Liver (tissue), 9 donors: Measurements from ENCODE around the gene GP1BB. TPM values are rescaled to one million over a fixed set of nuclear protein-coding genes. Genes with fewer than 3 reads are reported as not detected.

Source experiments
- DNase-seq: peaks from one replicate; pipeline ENCODE4 v3.0.0-alpha.2; 2017; ENCODE audit warnings: low spot score
- H3K27ac ChIP-seq, 2 donors: one replicate each; pipeline ENCODE4 v1.7.0; 2013; ENCODE audit warnings: inconsistent platforms in 2 of 2, low read length in 2 of 2, control low read depth in 1 of 2, low read depth in 1 of 2, mild to moderate bottlenecking in 1 of 2
- H3K27me3 ChIP-seq, 4 donors: one replicate each; pipeline versions ENCODE4 v1.6.1 to v1.7.0; 2013; ENCODE audit warnings: low read length in 3 of 4, inconsistent platforms in 1 of 4, mild to moderate bottlenecking in 1 of 4, moderate library complexity in 1 of 4; ENCODE audit not compliant: control insufficient read depth in 4 of 4, insufficient read depth in 4 of 4
- H3K36me3 ChIP-seq, 4 donors: one replicate each; pipeline versions ENCODE4 v1.6.1 to v1.7.0; 2013; ENCODE audit warnings: low read length in 3 of 4, mild to moderate bottlenecking in 3 of 4, low read depth in 1 of 4, moderate library complexity in 1 of 4; ENCODE audit not compliant: control insufficient read depth in 4 of 4, insufficient read depth in 3 of 4
- H3K4me1 ChIP-seq, 4 donors: one replicate each; pipeline versions ENCODE4 v1.6.1 to v1.7.0; 2013; ENCODE audit warnings: low read length in 3 of 4, mild to moderate bottlenecking in 3 of 4, moderate library complexity in 1 of 4; ENCODE audit not compliant: control insufficient read depth in 4 of 4, insufficient read depth in 4 of 4
- H3K4me3 ChIP-seq, 3 donors: one replicate each; pipeline versions ENCODE4 v1.6.1 to v1.7.0; 2013; ENCODE audit warnings: low read length in 3 of 3, control low read depth in 1 of 3, low read depth in 1 of 3, mild to moderate bottlenecking in 1 of 3
- H3K9ac ChIP-seq, 2 donors: one replicate each; pipeline ENCODE4 v1.7.0; 2013; ENCODE audit warnings: low read length in 2 of 2, mild to moderate bottlenecking in 2 of 2, moderate library complexity in 2 of 2, control low read depth in 1 of 2, low read depth in 1 of 2
- H3K9me3 ChIP-seq, 4 donors: one replicate each; pipeline versions ENCODE4 v1.6.1 to v1.7.0; 2013; ENCODE audit warnings: low read length in 3 of 4; ENCODE audit not compliant: control insufficient read depth in 4 of 4
- EGR1 ChIP-seq, 2 donors: IDR thresholded peaks; 2 replicates each; pipeline ENCODE4 v1.6.1; 2016 to 2018; ENCODE audit warnings: antibody characterized with exemption in 2 of 2, low read depth in 2 of 2
- FOXA1 ChIP-seq: IDR thresholded peaks from 2 replicates; pipeline ENCODE4 v1.6.1; 2016; ENCODE audit warnings: antibody characterized with exemption
- FOXA2 ChIP-seq: IDR thresholded peaks from 2 replicates; pipeline ENCODE4 v1.6.1; 2016; ENCODE audit warnings: antibody characterized with exemption
- HNF4A ChIP-seq, 2 donors: conservative IDR thresholded peaks; 2 replicates each; pipeline ENCODE4 v1.6.1; 2016; ENCODE audit warnings: antibody characterized with exemption in 2 of 2, mild to moderate bottlenecking in 2 of 2
- JUND ChIP-seq, 2 donors: IDR thresholded peaks; 2 replicates each; pipeline ENCODE4 v1.6.1; 2016; ENCODE audit warnings: antibody characterized with exemption in 2 of 2
- NR2F2 ChIP-seq: IDR thresholded peaks from 2 replicates; pipeline ENCODE4 v1.6.1; 2016; ENCODE audit warnings: antibody characterized with exemption
- RAD21 ChIP-seq, 2 donors: IDR thresholded peaks; 2 replicates each; pipeline ENCODE4 v1.6.1; 2016; ENCODE audit warnings: antibody characterized with exemption in 2 of 2, mild to moderate bottlenecking in 2 of 2
- RXRA ChIP-seq, 2 donors: IDR thresholded peaks; 2 replicates each; pipeline ENCODE4 v1.6.1; 2017 to 2018; ENCODE audit warnings: antibody characterized with exemption in 2 of 2, mild to moderate bottlenecking in 1 of 2
- SP1 ChIP-seq: IDR thresholded peaks from 2 replicates; pipeline ENCODE4 v1.6.1; 2018; ENCODE audit warnings: antibody characterized with exemption, mild to moderate bottlenecking
- TAF1 ChIP-seq: conservative IDR thresholded peaks from 2 replicates; pipeline ENCODE4 v1.6.1; 2016; ENCODE audit warnings: antibody characterized with exemption, mild to moderate bottlenecking
- YY1 ChIP-seq: IDR thresholded peaks from 2 replicates; pipeline ENCODE4 v1.6.1; 2016; ENCODE audit warnings: antibody characterized with exemption, mild to moderate bottlenecking
- WGBS: extraction: QIAGEN DNeasy Blood & Tissue Kit; methylation state at CpG from one replicate; pipeline ENCODE4 v1.1.7; 2013; 5-methylcytosine and 5-hydroxymethylcytosine counted together
- polyA plus RNA-seq, 2 donors: library from polyadenylated mRNA; stranded (reverse) in 1 of 2; unstranded in 1 of 2; fragments of 200-250 nt in 1 of 2; fragments of >200 nt in 1 of 2; fragmentation: Nextera tagmentation in 1 of 2; extraction: Ambion mirVana in 1 of 2; gene quantifications; one replicate each; pipeline versions ENCODE4 v1.2.1 to v1.2.3, GENCODE V29; 2013 to 2015
- total RNA-seq, 2 donors: library from RNA; depleted of rRNA; stranded (reverse); fragments of >200 nt; gene quantifications; one replicate each; pipeline ENCODE4 v1.2.3, GENCODE V29; 2014
- TF ChIP-seq, protein P1 (sequence below): fragments of 150-350 bp; IDR thresholded peaks from 2 replicates; pipeline ENCODE4 v1.5.1; 2017; ENCODE audit warnings: improper control_type of control experiment, low read depth, low read length; ENCODE audit not compliant: missing input control
- TF ChIP-seq, protein P2 (sequence below): IDR thresholded peaks from 2 replicates; pipeline ENCODE4 v1.6.1; 2016; ENCODE audit warnings: antibody characterized with exemption
- TF ChIP-seq, protein P3 (sequence below): IDR thresholded peaks from 2 replicates; pipeline ENCODE4 v1.6.1; 2016; ENCODE audit warnings: antibody characterized with exemption
- TF ChIP-seq, protein P4 (sequence below): IDR thresholded peaks from 2 replicates; pipeline ENCODE4 v1.6.1; 2016; ENCODE audit warnings: antibody characterized with exemption, mild to moderate bottlenecking
- TF ChIP-seq, protein P5 (sequence below): IDR thresholded peaks from 2 replicates; pipeline ENCODE4 v1.6.1; 2016; ENCODE audit warnings: antibody characterized with exemption
- donor health status: healthy.
- donor health status: healthy.
- donor health status: healthy.
- donor health status: healthy.
- donor health status: healthy.

GP1BB gene
- total and polyA plus RNA-seq, 4 donors: 0.38 to 5.7 (median 0.51) TPM; not detected in 1

DNA sequence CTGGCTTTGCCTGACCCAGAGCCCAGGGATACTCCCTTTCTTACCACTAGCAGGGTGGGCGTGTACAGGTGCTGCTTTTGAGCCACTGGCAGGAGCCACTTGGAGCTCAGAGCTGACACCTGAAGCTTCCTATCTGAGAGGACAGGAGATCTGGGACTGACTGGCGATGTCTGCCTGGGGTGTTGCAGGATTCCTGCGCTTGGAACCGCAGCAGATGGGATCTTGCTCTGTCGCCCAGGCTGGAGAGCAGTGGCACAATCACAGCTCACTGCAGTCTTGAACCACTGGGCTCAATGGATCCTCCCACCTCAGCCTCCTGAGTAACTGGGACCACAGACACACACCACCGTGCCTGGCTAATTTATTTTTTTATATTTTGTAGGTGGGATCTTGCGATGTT is 17.7 kb downstream of the GP1BB start:
- H3K27ac ChIP-seq: no peak overlapping the region
- no peak overlapping the region for H3K9ac ChIP-seq
- H3K4me3 ChIP-seq: no peak overlapping the region
- no peaks in the 10 kb centered on the region for H3K36me3 ChIP-seq
- no peaks in the 10 kb centered on the region for H3K9me3 ChIP-seq
- no peaks in the 10 kb centered on the region for H3K4me1 ChIP-seq
- TF ChIP-seq, protein P1, sequence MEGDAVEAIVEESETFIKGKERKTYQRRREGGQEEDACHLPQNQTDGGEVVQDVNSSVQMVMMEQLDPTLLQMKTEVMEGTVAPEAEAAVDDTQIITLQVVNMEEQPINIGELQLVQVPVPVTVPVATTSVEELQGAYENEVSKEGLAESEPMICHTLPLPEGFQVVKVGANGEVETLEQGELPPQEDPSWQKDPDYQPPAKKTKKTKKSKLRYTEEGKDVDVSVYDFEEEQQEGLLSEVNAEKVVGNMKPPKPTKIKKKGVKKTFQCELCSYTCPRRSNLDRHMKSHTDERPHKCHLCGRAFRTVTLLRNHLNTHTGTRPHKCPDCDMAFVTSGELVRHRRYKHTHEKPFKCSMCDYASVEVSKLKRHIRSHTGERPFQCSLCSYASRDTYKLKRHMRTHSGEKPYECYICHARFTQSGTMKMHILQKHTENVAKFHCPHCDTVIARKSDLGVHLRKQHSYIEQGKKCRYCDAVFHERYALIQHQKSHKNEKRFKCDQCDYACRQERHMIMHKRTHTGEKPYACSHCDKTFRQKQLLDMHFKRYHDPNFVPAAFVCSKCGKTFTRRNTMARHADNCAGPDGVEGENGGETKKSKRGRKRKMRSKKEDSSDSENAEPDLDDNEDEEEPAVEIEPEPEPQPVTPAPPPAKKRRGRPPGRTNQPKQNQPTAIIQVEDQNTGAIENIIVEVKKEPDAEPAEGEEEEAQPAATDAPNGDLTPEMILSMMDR: no peak
- TF ChIP-seq TAF1 (no peak), JUND (IDR thresholded peaks at IDR 0.05) (no peak), EGR1 (IDR thresholded peaks at IDR 0.05; ENCODE audit: low read depth in 2 of 2) (no peak), RXRA (IDR thresholded peaks at IDR 0.05) (no peak), FOXA1 (no peak), NR2F2 (no peak), YY1 (no peak), RAD21 (IDR thresholded peaks at IDR 0.05) (no peak), FOXA2 (no peak), SP1 (no peak), HNF4A (conservative IDR thresholded peaks at IDR 0.05) (no peak)
- TF ChIP-seq, protein P2, sequence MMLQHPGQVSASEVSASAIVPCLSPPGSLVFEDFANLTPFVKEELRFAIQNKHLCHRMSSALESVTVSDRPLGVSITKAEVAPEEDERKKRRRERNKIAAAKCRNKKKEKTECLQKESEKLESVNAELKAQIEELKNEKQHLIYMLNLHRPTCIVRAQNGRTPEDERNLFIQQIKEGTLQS: no peak
- TF ChIP-seq, protein P3, sequence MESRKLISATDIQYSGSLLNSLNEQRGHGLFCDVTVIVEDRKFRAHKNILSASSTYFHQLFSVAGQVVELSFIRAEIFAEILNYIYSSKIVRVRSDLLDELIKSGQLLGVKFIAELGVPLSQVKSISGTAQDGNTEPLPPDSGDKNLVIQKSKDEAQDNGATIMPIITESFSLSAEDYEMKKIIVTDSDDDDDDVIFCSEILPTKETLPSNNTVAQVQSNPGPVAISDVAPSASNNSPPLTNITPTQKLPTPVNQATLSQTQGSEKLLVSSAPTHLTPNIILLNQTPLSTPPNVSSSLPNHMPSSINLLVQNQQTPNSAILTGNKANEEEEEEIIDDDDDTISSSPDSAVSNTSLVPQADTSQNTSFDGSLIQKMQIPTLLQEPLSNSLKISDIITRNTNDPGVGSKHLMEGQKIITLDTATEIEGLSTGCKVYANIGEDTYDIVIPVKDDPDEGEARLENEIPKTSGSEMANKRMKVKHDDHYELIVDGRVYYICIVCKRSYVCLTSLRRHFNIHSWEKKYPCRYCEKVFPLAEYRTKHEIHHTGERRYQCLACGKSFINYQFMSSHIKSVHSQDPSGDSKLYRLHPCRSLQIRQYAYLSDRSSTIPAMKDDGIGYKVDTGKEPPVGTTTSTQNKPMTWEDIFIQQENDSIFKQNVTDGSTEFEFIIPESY: no peak
- TF ChIP-seq, protein P4, sequence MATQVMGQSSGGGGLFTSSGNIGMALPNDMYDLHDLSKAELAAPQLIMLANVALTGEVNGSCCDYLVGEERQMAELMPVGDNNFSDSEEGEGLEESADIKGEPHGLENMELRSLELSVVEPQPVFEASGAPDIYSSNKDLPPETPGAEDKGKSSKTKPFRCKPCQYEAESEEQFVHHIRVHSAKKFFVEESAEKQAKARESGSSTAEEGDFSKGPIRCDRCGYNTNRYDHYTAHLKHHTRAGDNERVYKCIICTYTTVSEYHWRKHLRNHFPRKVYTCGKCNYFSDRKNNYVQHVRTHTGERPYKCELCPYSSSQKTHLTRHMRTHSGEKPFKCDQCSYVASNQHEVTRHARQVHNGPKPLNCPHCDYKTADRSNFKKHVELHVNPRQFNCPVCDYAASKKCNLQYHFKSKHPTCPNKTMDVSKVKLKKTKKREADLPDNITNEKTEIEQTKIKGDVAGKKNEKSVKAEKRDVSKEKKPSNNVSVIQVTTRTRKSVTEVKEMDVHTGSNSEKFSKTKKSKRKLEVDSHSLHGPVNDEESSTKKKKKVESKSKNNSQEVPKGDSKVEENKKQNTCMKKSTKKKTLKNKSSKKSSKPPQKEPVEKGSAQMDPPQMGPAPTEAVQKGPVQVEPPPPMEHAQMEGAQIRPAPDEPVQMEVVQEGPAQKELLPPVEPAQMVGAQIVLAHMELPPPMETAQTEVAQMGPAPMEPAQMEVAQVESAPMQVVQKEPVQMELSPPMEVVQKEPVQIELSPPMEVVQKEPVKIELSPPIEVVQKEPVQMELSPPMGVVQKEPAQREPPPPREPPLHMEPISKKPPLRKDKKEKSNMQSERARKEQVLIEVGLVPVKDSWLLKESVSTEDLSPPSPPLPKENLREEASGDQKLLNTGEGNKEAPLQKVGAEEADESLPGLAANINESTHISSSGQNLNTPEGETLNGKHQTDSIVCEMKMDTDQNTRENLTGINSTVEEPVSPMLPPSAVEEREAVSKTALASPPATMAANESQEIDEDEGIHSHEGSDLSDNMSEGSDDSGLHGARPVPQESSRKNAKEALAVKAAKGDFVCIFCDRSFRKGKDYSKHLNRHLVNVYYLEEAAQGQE: no peak
- TF ChIP-seq, protein P5, sequence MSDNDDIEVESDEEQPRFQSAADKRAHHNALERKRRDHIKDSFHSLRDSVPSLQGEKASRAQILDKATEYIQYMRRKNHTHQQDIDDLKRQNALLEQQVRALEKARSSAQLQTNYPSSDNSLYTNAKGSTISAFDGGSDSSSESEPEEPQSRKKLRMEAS: no peak
- no peak for DNase-seq
- H3K27me3 ChIP-seq: no peaks in the 10 kb centered on the region
- 92% methylated on average over 7 of the region's 7 CpGs for WGBS
